ENCODE measurements around the gene ZBTB20.

DNA sequence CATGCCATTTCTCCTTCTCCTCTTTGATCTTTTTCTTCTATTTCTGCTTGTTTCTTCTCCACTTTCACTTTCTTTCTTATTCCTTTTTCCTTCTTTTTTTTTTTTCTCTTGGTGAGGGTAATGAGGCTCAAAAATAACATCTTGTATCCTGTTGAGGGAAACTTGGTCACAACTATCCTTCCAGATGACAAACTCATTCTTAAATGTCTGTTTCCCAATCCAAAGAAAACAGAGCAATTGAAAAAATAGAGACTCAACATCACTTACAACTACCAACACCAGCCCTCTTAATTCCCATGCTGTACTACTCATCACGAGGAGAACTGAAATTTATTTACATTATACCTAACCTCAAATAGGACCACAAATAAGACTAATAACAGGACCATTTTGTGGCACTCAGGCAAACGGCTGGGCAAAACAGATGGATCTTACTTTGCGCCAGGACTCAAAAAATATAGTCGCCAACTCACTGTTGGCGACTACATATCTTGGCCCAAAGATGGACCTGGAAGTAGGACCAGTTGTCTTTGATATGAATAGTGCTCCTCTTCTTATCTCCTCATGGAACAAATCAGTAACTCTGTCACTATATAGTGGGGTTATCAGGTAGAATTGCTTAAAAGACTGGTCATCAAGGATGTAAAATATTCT is 343.9 kb downstream of the ZBTB20 start:
- no peak for TF ChIP-seq CTCF (IDR thresholded peaks at IDR 0.05; ENCODE audit: insufficient read depth, low read length, poor library complexity, severe bottlenecking)
- no peak for TF ChIP-seq EZH2phosphoT487 (conservative IDR thresholded peaks at IDR 0.05; ENCODE audit: low read length)

Data from SU-DHL-6 (cell line).